ENCODE data around the gene CHAC1. TPM values are rescaled to one million over a fixed set of nuclear protein-coding genes. Genes with fewer than 3 reads are reported as not detected.

CHAC1 gene
- total and polyA plus RNA-seq, 2 of the 13 experiments (the other 11 are each of a cell fraction or from before 2014, with no cell fraction given): 0.44 TPM; not detected in 1

GRCh38 chr15:40906091-40906990 lies 46.9 kb upstream of the CHAC1 start (continued):
- TF ChIP-seq ZNF652 (CRISPR knock-in tag; IDR thresholded peaks at IDR 0.05; ENCODE audit: borderline replicate concordance, low read depth) (no peak), KDM3A (CRISPR knock-in tag; IDR thresholded peaks at IDR 0.05; ENCODE audit: low read depth) (peak; percentile 84; the same call in 1 of the 2 replicates), NONO (IDR thresholded peaks at IDR 0.05) (no peak), NONO (CRISPR knock-in tag; conservative IDR thresholded peaks at IDR 0.05) (0 out of 2 replicates have a peak, but pooled peaks have one; percentile 21), TGIF2 (CRISPR knock-in tag; IDR thresholded peaks at IDR 0.05) (peak; percentile 90), ZSCAN9 (CRISPR knock-in tag; IDR thresholded peaks at IDR 0.05; ENCODE audit: borderline replicate concordance) (0 out of 2 replicates have a peak, but pooled peaks have one; percentile 18), ZBTB42 (CRISPR knock-in tag; IDR thresholded peaks at IDR 0.05) (peak; percentile 79; the same call in 1 of the 2 replicates), ZNF235 (CRISPR knock-in tag; IDR thresholded peaks at IDR 0.05; ENCODE audit: borderline replicate concordance) (no peak), IRF2 (CRISPR knock-in tag; IDR thresholded peaks at IDR 0.05) (peak; percentile 53; the same call in 1 of the 2 replicates), JUND (CRISPR knock-in tag; IDR thresholded peaks at IDR 0.05) (0 out of 2 replicates have a peak, but pooled peaks have one; percentile 36), HNF4G (IDR thresholded peaks at IDR 0.05; ENCODE audit: borderline replicate concordance, low read depth, low read length) (no peak), HNF4G (CRISPR knock-in tag; IDR thresholded peaks at IDR 0.05; ENCODE audit: borderline replicate concordance, low read depth) (0 out of 2 replicates have a peak, but pooled peaks have one; percentile 28), ZNF350 (CRISPR knock-in tag; IDR thresholded peaks at IDR 0.05; ENCODE audit: borderline replicate concordance, low read depth) (peak; percentile 52; the same call in 1 of the 2 replicates), ZNF552 (CRISPR knock-in tag; IDR thresholded peaks at IDR 0.05; ENCODE audit: borderline replicate concordance) (peak; percentile 21; the same call in 1 of the 2 replicates), ZNF772 (CRISPR knock-in tag; IDR thresholded peaks at IDR 0.05) (0 out of 2 replicates have a peak, but pooled peaks have one; percentile 40), GABPA (IDR thresholded peaks at IDR 0.05; ENCODE audit: low read depth, low read length) (no peak), GABPA (CRISPR knock-in tag; IDR thresholded peaks at IDR 0.05; ENCODE audit: low read depth) (no peak), SOX6 (IDR thresholded peaks at IDR 0.05) (no peak), SOX6 (CRISPR knock-in tag; IDR thresholded peaks at IDR 0.05) (peak; percentile 53), TP53 (CRISPR knock-in tag; conservative IDR thresholded peaks at IDR 0.05) (peak; percentile 70; the same call in 1 of the 2 replicates), MED1 (CRISPR knock-in tag; IDR thresholded peaks at IDR 0.05) (peak; percentile 60), THAP9 (CRISPR knock-in tag; IDR thresholded peaks at IDR 0.05; ENCODE audit: borderline replicate concordance) (peak; percentile 63; the same call in 1 of the 2 replicates), PTBP1 (IDR thresholded peaks at IDR 0.05; ENCODE audit: low read depth, low read length, poor library complexity, severe bottlenecking) (no peak), SIN3B (IDR thresholded peaks at IDR 0.05; ENCODE audit: low read length) (0 out of 2 replicates have a peak, but pooled peaks have one; percentile 33), MAZ (IDR thresholded peaks at IDR 0.05; ENCODE audit: borderline replicate concordance, low read depth, low read length) (peak; percentile 70; the same call in 1 of the 2 replicates), MAZ (CRISPR knock-in tag; IDR thresholded peaks at IDR 0.05; ENCODE audit: low read depth) (peak; percentile 79; the same call in 1 of the 2 replicates), ZNF121 (CRISPR knock-in tag; IDR thresholded peaks at IDR 0.05) (peak; percentile 76; the same call in 1 of the 2 replicates), SP4 (CRISPR knock-in tag; IDR thresholded peaks at IDR 0.05) (peak; percentile 63; the same call in 1 of the 2 replicates)
